Motor neuron (in vitro differentiated cells): Measurements from ENCODE around the gene EIF4A2. TPM values are rescaled to one million over a fixed set of nuclear protein-coding genes. Genes with fewer than 3 reads are reported as not detected.

Experiments
- ATAC-seq, 8 experiments: fragments of 200-7000 bp; cut with Tn5 transposase; replicated peaks in 6 of 8; 2 replicates each; pipeline ENCODE4 v1.8.0; 2021; ENCODE audit warnings: mild to moderate bottlenecking in 8 of 8, moderate library complexity in 8 of 8
- H3K27ac ChIP-seq, 2 donors: fragments of 250-450 bp; sonication (Bioruptor Pico); 2 replicates each; pipeline ENCODE4 v1.9.0; 2021; ENCODE audit warnings: antibody characterized with exemption in 2 of 2, mild to moderate bottlenecking in 2 of 2, moderate library complexity in 1 of 2
- H3K4me1 ChIP-seq, 2 donors: fragments of 250-450 bp; sonication (Bioruptor Pico); replicated peaks in 1 of 2; 2 replicates each; pipeline ENCODE4 v1.6.1; 2021; ENCODE audit warnings: antibody characterized with exemption in 2 of 2, mild to moderate bottlenecking in 2 of 2, moderate library complexity in 1 of 2
- H3K4me3 ChIP-seq, 5 donors: fragments of 250-450 bp; sonication (Bioruptor Pico); 2 replicates each; pipeline ENCODE4 v1.9.0; 2021; ENCODE audit warnings: antibody characterized with exemption in 5 of 5, mild to moderate bottlenecking in 5 of 5, moderate library complexity in 4 of 5
- WGBS, 10 experiments: fragments of 450-650 bp; shearing (Covaris generic); methylation state at CpG; one replicate each; pipeline ENCODE4 v1.0.0; 2022; 5-methylcytosine and 5-hydroxymethylcytosine counted together
- in situ Hi-C, 9 experiments: fragments of 400-800 bp; cut with MboI; loops; one replicate each; pipeline ENCODE4 v1.15.0; 2021; ENCODE audit warnings: low sequenced_read_pairs in 9 of 9, low pct_unique_long_range_greater_than_20kb in 2 of 9; ENCODE audit not compliant: unreplicated experiment in 9 of 9
- total RNA-seq, 8 experiments: library from RNA; unstranded; fragments of 300-600 nt; gene quantifications; 2 replicates each; pipeline versions ENCODE4 v1.2.3 to v1.2.4, GENCODE V29; 2022

EIF4A2 gene
- 100 to 1,000 TPM; 454 to 797 (median 662) TPM for total RNA-seq

GRCh38 chr3:186783058-186783730 lies at the start of gene EIF4A2:
TSS of gene EIF4A2 (plus strand) at chr3:186783577. CDS start at chr3:186783611, 34 bp downstream.
- 0 to 16% (median 1%) methylated on average over 6 to 31 of the region's 60 CpGs; no CpG with 5 or more reads in 1 of the 10 experiments for WGBS, 10 experiments
- peak; percentile 64 to 81 (median 74) for ATAC-seq
- peak within 1 kb of the TSS; percentile 100 for H3K27ac ChIP-seq
- peaks cover 9 to 29% of the 10 kb centered on the region in 2 donors for H3K4me1 ChIP-seq
- in situ Hi-C loops: loop anchor here in 1 of 9 experiments (25.0 kb wide), 1 partner anchor 196 kb away; no protein-coding TSS in a partner anchor
- H3K4me3 ChIP-seq: peak within 1 kb of the TSS; percentile 88 to 95 (median 93)

DNA sequence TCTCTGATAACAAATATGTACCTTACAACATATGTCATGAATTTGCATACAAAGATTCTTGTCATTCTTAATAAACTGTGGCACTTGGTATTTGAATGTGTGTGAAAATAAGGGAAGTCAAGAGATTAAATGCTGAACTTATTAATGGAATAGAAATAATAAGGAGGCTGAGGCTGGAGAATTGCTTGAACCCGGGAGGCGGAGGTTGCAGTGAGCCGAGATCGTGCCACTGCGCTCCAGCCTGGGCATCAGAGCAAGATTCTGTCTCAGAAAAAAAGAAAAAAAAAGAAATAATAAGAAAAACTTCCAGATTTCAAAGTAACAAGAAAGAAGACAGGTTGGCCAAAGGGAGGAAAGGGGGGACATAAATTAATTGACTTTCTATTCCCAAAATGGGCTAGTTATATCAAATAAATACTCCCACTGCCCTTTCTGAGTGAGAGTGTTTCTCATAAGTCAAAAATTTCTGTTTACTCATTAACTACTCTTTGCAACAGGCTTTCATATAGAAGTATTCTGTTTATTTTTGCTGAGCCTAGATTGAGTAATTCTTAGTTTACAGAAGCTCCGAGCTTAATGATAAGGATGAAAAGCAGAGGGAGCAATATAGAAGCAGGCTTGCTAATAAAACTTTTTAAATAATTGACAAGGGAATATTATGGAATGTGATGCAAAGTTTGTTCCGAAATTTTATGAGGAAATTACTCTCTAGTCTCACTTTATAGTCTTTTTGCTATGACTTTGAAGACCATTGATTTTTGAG lies 40.6 kb upstream of the EIF4A2 start:
- in situ Hi-C loops: no loop called here
- Histone ChIP-seq H3K4me1 (no peaks in the 10 kb centered on the region), H3K27ac (no peak overlapping the region), H3K4me3 (no peak overlapping the region)
- no peak for ATAC-seq
- 38 to 95% (median 78%) methylated on average over 2 to 7 of the region's 7 CpGs for WGBS, 10 experiments

- no peaks in the 10 kb centered on the region for H3K4me1 ChIP-seq
- ATAC-seq: no peak
- no peak overlapping the region for H3K4me3 ChIP-seq
- 32 to 100% (median 70%) methylated on average over 1 to 3 of the region's 3 CpGs; no CpG with 5 or more reads in 1 of the 10 experiments for WGBS, 10 experiments
- in situ Hi-C loops: no loop called here
- H3K27ac ChIP-seq: no peak overlapping the region
Observed at GRCh38 chr3:186743666-186744065, 39.7 kb upstream of the EIF4A2 start.

GRCh38 chr3:186746008-186746407 lies 37.4 kb upstream of the EIF4A2 start:
- WGBS, 10 experiments: 11 to 70% (median 47%) methylated on average over 2 to 9 of the region's 10 CpGs; no CpG with 5 or more reads in 2 of the 10 experiments
- Histone ChIP-seq H3K4me1 (no peaks in the 10 kb centered on the region), H3K27ac (no peak overlapping the region), H3K4me3 (no peak overlapping the region)
- in situ Hi-C loops: no loop called here
- peak in 3 of 8 experiments; percentile 78 to 100 (median 99) for ATAC-seq

GRCh38 chr3:186750316-186750715 lies 33.1 kb upstream of the EIF4A2 start:
- 50 to 100% (median 86%) methylated on average over 1 to 2 of the region's 2 CpGs; no CpG with 5 or more reads in 3 of the 10 experiments for WGBS, 10 experiments
- in situ Hi-C loops: no loop called here
- no peak for ATAC-seq
- Histone ChIP-seq H3K4me3 (no peak overlapping the region), H3K27ac (no peak overlapping the region), H3K4me1 (no peaks in the 10 kb centered on the region)

DNA sequence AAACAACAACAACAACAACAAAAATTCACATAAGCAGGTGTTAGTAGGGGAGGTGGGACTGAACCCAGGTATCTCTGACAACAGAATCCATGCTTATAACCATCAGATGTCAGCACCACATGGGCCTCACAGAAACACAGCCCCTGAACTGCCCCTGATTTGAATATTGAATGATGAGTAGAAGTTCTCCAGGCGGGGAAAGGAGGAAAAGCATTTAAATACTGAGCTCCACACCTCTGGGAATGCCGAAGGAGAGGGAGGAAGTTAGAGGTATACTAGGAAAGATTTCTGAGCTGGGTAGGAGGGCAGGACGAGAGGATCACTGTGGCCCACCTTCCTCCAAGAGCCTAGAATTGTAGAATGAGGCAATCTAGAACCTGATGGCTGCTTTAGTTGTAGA lies 31.9 kb upstream of the EIF4A2 start:
- no peak overlapping the region for H3K4me3 ChIP-seq
- H3K4me1 ChIP-seq: no peaks in the 10 kb centered on the region
- peak in 3 of 8 experiments; percentile 23 to 81 (median 57) for ATAC-seq
- H3K27ac ChIP-seq: no peak overlapping the region
- in situ Hi-C loops: no loop called here
- 0 to 100% (median 68%) methylated on average over 1 to 3 of the region's 3 CpGs; no CpG with 5 or more reads in 4 of the 10 experiments for WGBS, 10 experiments

GRCh38 chr3:186754006-186754405 lies 29.4 kb upstream of the EIF4A2 start:
- 67 to 100% (median 86%) methylated on average over 1 to 7 of the region's 7 CpGs; no CpG with 5 or more reads in 2 of the 10 experiments for WGBS, 10 experiments
- ATAC-seq: no peak
- in situ Hi-C loops: no loop called here

DNA sequence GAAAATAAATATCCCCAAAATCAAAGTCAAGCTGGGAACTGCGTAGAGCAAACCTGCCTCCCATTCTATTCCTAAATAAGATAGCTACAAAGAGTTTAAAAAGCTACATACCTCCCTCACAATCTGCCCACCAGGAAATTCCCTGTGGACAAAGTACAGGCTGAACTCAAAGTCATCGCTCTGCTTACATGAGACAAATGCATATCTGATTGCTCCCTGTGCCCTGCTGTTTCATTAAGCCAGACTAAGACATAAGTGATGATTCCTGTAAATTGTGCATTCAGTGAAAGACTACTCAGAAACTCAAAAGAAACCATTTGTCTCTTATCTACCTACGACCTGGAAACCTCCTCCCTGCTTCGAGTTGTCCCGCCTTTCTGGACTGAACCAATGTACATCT lies 28.5 kb upstream of the EIF4A2 start:
- 68 to 100% (median 83%) methylated on average over 2 to 5 of the region's 5 CpGs; no CpG with 5 or more reads in 3 of the 10 experiments for WGBS, 10 experiments
- in situ Hi-C loops: no loop called here
- ATAC-seq: no peak
- no peak overlapping the region for H3K27ac ChIP-seq
- H3K4me1 ChIP-seq: no peaks in the 10 kb centered on the region
- H3K4me3 ChIP-seq: no peak overlapping the region

More at GRCh38 chr3:186754006-186754405, 29.4 kb upstream of the EIF4A2 start:
- H3K27ac ChIP-seq: no peak overlapping the region
- H3K4me1 ChIP-seq: no peaks in the 10 kb centered on the region
- H3K4me3 ChIP-seq: no peak overlapping the region

GRCh38 chr3:186757214-186757613 lies 26.2 kb upstream of the EIF4A2 start:
- H3K27ac ChIP-seq: no peak overlapping the region
- H3K4me3 ChIP-seq: no peak overlapping the region
- in situ Hi-C loops: no loop called here
- H3K4me1 ChIP-seq: no peaks in the 10 kb centered on the region
- 64 to 98% (median 93%) methylated on average over 2 to 8 of the region's 8 CpGs; no CpG with 5 or more reads in 1 of the 10 experiments for WGBS, 10 experiments
- ATAC-seq: no peak

- Histone ChIP-seq H3K4me1 (no peaks in the 10 kb centered on the region), H3K27ac (no peak overlapping the region), H3K4me3 (no peak overlapping the region)
- in situ Hi-C loops: no loop called here
- ATAC-seq: no peak
- WGBS, 10 experiments: 67 to 92% (median 89%) methylated on average over 3 to 7 of the region's 8 CpGs; no CpG with 5 or more reads in 3 of the 10 experiments
Observed at GRCh38 chr3:186757686-186758220, 25.6 kb upstream of the EIF4A2 start.

DNA sequence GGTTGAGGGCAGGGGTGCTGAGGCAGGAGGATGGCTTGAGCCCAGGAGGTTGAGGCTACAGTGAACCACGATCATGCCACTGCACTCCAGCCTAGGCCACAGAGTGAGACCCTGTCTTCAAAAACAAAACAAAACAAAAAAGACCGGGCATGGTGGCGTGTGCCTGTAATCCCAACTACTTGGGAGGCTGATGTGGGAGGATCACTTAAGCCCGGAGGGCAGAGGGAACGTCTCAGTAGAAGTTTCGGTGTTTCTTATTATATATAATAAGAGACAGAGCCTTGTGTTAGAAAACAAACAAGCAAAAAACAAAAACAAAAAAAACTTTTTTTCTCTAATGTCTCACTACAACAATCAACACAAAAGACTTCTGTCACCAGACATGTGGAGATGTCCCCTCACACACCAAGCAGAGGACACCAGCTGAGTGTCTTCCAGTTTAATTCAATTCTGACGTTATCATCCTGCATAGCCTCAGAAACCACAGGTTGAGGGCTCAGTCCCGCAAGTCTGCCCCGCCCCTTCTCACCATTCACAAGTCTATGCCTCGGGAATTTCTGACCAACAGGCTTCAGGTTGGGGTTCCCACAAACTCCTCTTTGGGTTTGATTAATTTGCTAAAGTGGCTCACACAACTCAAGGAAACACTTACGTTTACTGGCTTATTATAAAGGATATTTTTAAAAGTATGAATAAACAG lies 24.0 kb upstream of the EIF4A2 start:
- in situ Hi-C loops: no loop called here
- Histone ChIP-seq H3K4me1 (no peaks in the 10 kb centered on the region), H3K27ac (no peak overlapping the region), H3K4me3 (no peak overlapping the region)
- WGBS, 10 experiments: 30 to 100% (median 76%) methylated on average over 1 to 11 of the region's 11 CpGs
- peak in 2 of 8 experiments; percentile 38 to 67 for ATAC-seq

GRCh38 chr3:186760141-186760833 lies 23.1 kb upstream of the EIF4A2 start:
- Histone ChIP-seq H3K27ac (no peak overlapping the region), H3K4me1 (no peaks in the 10 kb centered on the region), H3K4me3 (no peak overlapping the region)
- no peak for ATAC-seq
- in situ Hi-C loops: no loop called here
- WGBS, 10 experiments: 38 to 100% (median 89%) methylated on average over 1 to 4 of the region's 10 CpGs; no CpG with 5 or more reads in 4 of the 10 experiments
